Nucleus accumbens (tissue), 56 donors: Measurements from ENCODE around the gene USH2A.
"Not testable (repeated sequence)": the region's sequence is repeated elsewhere in the genome, so short reads cannot be mapped to it uniquely, and the experiment has no call there.

Experiments used
- DNase-seq, 56 donors: peaks; one replicate each; lab custom pipeline; 2025; lab: John Stamatoyannopoulos, UW

USH2A gene

DNA sequence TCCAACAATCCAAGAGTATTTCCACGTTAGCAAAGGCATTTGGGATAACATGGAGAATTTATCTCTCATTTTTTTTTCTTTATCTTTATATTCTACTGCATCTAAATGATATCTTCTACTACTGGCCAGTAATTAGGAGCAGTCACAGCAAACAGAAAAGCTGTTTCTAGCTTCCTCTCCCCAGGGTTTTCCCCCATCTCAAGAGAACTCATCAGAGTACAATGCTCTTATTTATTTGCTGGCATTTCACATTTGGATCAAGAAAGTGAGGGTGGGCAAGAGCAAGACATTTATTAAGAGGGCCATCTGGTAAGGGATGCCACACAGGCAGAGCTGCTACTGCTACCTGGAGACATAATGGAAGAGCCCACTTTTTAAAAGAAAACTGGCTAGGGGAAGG, 368.2 kb downstream of the USH2A start:
- DNase-seq = no peak

DNA sequence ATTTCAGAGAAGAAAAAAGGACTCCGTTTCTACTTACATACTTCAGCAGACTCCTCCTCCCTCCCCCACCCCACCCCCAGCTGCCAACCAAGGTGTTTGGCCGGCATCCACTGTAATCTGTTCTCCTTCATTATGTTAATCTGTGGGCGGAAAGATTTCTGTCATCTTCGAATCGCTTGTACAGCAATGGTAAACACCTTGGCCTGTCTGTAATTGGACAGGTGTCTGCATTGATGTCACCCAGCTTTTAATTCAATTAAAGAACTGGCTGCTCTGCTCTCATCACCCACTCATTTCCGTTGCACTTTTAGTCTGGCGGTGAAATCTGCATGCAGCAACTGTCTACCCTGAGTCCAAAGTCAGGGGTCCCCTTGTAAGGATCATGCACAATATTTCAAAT, 368.6 kb downstream of the USH2A start:
- DNase-seq = peak in 14 of 56 donors; percentile 3 to 45 (median 14)

- DNase-seq = no peak
Observed at GRCh38 chr1:216051071-216051470, 372.2 kb downstream of the USH2A start.

- no peak for DNase-seq
Observed at GRCh38 chr1:216049741-216050430, 373.4 kb downstream of the USH2A start.

DNA sequence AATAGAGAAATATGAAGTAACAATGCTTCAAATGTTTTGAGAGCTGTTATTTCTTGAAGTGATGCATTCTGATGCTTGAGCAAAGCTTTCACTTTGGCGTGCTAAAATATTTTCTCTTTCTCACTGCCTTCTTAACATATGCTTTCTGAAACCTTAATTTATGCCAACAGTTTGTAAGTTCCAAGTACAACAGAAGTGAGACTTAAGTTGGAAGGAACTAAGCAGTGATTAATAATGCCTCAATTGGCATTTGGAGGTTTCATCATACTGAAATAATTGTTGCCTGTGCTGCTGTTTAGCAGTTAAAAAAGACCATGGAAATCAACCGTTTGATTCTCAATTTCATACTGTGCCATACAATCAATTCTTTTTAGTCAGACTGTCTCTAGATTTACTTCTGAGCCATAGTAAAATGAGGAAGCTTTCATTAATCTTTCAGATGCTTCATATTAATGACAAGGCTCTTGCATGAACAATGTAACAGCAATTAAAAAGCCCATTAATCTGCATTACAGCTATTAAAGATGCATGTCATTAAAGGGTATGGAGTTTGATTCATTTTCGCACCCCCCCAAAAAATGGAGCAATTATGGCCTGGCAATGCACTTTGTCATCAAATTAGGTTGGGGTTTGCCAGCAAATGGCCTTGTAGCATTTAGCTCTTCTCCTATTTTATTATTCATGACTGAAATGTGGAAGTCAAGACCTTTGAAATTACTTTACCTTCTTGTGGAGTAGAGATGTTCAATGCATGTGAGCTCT, 375.3 kb downstream of the USH2A start:
- DNase-seq = no peak

DNA sequence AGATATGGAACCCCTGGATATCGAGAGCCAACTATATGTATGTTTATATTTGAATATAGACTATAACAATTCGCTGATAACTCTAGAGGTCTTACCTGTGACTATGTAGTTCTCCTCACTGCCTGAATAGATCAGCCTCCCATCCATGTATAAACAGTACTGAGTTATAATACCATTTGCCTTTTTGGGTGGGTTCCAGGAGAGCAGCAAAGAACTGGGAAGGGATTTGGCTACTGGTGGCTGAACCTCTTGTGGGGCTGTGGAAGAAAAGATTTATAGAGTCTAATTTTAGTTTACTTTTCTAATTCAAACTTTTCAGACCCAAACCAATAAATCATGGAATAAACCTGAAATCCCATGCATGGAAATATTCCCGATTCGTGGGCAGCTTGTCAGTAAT, 376.9 kb downstream of the USH2A start:
- DNase-seq = no peak

GRCh38 chr1:216045400-216045799, 377.8 kb downstream of the USH2A start:
- no peak for DNase-seq

GRCh38 chr1:216044538-216044937, 378.7 kb downstream of the USH2A start:
- DNase-seq = no peak

DNA sequence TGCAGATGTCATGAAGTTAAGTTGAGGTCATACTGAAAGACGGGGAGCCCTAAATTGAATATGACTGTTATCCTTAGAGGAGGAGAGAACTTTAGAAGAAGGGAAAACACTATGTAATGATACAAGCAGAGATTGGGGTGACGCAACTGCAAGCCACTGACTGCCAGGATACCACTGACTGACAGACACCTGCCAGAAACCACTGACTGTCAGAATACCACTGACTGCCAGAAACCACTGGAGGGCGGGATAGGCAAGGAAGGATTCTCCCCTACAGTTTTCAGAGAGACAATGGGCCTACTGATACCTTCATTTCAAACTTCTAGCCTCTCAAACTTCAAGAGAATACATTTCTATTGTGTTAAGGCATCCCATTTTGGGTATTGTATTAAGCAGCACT, 388.7 kb downstream of the USH2A start:
- DNase-seq = no peak

DNA sequence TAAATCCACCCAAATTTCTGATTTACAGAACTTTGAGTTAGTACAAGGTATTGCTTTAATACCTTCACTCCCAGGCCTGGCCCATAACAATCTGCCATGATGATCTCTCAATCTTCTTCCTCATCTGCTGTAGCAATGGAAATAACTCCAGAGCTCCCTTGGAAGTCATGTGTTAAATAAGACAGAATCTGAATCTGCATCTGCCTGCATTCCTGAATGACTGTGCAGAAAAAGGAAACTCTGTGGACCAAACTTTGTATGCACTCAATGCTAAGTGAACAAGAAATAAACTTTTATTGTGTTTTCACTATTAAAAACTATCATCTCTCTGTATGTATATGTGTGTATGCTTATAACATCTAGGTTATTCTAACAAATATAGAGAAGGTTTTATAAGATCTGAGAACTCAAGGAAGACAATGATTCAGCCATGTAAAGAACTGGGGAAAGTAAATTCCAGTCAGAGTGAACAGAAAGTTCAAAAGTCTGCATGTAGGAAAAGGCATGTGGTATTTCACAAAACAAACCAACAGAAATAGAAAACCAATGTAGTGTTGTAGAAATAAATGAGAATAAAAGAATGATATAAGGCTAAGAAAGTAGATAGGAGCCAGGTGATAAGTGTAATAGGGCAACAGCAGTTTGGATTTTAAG, 390.2 kb downstream of the USH2A start:
- DNase-seq = no peak

- DNase-seq = no peak
Observed at GRCh38 chr1:216032284-216032683, 391.0 kb downstream of the USH2A start.

DNA sequence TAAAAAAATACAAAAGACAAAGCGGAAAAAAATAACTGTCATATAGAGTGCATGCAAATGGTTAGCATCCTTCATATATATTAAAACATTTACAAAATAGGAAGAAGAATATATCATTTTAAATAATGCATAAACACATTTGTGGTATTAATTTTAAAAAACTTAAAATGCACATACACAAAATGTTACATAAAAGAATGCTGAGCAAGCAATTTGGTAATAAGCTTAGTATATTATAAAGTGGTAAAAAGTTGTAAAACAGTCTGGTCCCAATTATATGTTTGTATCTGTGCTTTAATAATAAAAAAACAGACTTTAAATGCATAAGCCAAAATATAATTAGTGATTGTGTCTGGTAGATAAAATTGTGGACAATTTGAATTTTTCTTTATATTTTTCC, 394.6 kb downstream of the USH2A start:
- DNase-seq = no peak

GRCh38 chr1:216024546-216024945, 398.7 kb downstream of the USH2A start:
- DNase-seq = no peak

GRCh38 chr1:216020743-216021345, 402.4 kb downstream of the USH2A start:
- no peak for DNase-seq

GRCh38 chr1:216015116-216015515, 408.1 kb downstream of the USH2A start:
- DNase-seq = no peak

- DNase-seq = no peak
Observed at GRCh38 chr1:216014086-216014485, 409.2 kb downstream of the USH2A start.

DNA sequence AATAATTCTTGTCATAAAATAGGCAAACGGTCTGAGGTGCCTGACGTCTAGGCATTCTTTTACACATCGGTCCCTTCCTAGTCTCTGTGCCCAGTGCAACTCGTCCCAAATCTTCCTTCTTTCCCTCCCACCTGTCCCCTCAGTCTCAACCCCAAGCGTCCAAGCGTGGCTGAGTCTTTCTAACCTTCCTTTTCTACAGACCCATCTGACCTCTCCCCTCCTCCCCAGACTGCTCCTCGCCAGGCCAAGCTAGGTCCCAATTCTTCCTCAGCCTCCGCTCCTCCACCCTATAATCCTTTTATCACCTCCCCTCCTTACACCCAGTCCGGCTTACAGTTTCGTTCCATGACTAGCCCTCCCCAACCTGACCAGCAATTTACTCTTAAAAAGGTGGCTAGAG, 413.8 kb downstream of the USH2A start:
- not testable (repeated sequence) for DNase-seq

- no peak for DNase-seq
Observed at GRCh38 chr1:216005916-216006315, 417.3 kb downstream of the USH2A start.

DNA sequence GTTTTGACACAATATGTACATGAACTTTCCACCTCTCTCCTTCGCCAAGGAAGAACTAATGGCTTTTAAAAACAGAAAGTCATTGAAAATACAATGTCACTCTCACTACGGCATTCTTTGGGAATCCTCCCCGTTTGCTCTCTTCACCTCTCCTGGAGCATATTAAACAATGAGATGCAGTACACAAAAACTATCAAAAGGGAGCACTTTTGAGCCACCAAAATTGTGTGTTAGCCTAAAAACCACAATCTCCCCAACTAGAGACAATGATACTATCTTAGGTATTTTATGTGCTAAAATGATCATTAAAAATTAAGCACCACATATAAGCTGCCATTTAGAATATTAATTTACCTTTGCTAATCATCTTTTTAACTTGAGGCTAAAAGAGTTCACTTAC, 430.6 kb downstream of the USH2A start:
- DNase-seq = no peak

DNA sequence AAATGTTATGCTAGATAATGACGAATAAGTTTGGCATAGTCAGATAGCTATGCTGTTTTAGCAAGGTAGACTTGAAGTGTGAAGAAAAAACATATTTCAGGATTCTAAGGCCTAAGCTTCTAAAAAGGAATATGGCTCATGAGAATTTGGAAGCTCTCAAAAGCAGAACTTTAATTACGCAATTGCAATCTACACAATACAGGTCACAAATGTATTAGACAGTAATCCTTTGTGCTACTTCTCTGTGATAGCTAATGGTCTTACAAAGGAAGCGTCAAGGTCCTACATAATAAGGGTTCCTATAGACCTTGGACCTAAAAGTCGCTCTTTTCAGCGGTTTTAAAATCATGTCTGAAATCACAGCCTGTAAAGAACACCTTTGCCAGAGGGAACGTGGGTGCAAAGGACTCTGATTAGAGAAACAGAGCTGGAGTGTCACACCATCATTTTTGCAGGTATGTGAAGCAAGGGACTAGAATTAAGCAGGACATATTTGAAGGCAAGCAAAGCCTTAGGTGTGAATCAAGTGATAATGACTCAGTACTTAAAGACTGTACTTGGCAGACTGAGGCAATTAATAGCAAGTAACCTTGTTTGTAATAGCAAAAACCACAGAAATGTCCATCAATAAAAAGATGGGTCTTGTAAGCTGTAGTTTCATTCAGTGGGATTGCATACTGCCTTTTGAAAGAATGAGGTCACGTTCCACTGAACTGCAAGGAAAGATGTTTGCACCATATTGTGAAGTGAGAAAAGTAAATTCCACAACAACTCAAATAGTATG, 436.0 kb downstream of the USH2A start:
- no peak for DNase-seq

DNA sequence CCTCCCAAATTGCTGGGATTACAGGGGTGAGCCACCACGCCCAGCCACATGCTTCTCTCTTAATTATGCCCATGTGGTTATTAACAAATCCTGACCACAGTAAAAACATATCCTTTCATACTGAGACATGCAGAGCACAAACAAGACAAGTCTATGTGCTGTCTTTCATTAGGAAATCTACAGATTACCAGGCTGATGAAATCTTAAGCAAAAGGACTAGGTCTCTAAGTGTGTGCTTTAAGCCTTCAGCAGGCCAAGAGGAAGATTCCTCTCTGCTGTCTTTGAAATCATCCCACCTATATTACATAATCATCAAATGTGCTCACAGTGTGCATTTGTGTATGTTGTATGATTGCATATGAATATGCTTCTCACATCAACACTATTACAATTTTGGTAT, 436.8 kb downstream of the USH2A start:
- DNase-seq = no peak
